C1 segment of cervical spinal cord (tissue), 14 donors: ENCODE data around the gene VAPB.

Source experiments
- DNase-seq, 14 donors: peaks; one replicate each; lab custom pipeline; 2025; lab: John Stamatoyannopoulos, UW

The VAPB gene

DNA sequence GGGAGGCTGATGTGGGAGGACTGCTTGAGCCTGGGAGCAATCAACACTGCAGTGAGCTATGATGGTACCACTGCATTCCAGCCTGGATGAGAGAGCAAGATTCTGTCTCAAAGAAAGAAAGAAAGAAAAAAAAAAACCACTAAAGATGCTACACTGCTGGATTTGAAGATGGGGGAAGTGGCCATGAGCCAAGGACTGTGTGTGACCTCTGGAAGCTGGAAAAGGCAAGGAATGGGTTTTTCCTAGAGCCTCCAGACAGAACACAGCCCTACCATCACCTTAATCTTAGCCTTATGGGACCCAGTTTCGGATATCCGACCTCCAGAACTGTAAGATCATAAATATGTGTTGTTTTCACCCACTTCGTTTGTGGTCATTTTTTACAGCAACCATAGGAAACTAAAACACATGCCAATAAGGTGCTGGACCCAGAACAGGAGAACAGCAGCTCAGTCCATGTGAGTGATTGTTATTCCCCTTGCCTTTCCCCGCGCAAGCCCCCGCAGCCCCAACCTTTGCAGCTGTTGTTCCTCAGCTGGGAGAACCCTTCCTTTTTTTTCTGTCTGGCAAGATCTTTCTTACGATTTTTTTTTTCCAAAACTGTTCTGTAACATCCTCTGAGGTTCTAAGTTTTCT lies 11.1 kb upstream of the VAPB start:
- DNase-seq = no peak

DNA sequence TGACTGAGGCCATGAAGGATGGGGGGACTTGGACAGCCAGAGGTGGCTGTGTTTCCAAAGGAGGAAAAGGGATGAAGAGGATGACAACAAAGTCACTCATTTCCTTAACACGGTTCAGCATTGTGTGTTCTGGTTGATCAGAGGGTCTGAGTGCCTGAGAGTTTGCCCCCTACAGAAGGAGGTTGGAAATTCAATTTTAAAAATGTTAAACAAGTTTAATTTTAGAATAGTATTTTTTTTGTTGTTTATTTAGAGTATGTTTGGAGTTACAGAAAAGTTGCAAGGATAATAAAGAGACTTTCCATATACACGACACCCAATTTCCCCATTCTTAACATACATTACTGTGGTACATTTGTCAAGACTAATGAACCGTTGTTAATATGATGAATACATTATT lies 10.3 kb upstream of the VAPB start:
- DNase-seq = no peak

DNA sequence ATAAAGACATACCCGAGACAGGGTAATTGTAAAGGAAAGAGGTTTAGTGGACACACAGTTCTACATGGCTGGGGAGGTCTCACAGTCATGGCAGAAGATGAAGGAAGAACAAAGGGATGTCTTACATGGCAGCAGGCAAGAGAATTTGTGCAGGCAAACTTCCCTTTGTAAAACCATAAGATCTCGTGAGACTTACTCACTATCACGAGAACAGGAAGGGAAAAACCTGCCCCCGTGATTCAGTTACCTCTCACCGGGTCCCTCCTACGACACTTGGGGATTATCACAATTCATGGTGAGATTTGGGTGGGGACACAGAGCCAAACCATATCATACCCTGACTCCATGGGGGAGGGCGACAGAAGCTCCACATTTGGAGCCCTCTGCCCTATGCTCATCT lies 7.4 kb upstream of the VAPB start:
- no peak for DNase-seq

DNA sequence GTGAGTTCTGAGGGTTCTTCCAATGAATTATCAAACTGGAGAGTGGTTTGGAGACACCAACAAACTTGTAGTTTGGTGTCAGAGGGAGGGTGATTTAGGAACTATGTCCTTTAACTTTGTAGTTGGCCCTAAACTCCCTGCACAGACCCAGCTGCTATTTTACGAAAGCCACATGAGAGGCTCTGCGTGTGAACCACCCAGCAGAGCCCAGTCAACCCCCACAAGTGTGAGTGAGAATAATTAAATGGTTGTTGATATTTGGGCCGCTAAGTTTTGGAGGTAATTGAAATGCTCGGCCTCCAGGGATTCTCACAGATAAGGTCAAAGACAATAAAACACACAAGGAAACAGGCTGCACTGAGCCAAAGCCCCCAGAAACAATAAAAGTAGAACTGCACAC lies 6.9 kb upstream of the VAPB start:
- DNase-seq = no peak

DNA sequence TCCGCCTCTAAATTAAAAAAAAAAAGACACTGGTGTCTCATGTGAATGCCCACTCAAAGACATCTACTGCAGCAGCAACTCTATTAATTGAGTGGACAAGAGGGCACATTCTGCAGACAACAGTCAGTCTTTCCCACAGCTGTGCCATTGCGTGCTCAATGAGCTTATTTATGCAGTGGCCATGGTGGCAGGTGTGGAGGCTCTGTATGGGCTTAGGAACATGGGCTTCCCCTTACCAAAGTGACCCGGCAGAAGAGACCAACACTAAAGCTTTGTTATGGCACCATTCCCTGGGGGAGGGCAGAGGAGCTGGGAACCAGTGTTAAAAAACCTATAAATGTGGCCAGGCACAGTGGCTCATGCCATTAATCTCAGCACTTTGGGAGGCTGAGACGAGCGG lies 4.2 kb upstream of the VAPB start:
- DNase-seq = no peak

DNA sequence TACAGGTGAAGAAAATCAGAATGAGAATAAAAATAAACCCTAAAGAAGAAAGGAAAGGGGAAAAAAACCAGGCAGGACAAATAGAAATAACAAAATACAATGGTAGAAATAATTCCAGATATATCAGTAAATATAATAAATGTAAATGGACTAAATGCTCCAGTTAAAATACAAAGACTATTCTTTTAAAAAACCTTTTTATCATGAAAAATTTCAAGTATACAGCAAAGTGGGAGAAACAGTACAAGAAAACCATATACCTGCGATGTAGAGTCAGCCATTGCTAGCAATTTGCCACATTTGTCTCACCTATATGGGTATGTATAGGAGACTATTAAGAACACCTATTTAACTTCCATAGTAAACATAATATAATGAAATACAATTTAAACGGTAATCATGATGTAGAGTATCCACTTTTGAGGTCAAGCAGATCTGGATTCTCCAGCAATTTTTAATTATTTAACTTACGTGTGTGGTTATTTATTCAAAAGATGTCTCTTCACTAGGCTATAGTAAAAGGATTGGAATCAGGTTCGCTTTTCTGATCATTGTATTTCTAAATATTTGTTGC lies 914 bp upstream of the VAPB start:
- no peak for DNase-seq

DNA sequence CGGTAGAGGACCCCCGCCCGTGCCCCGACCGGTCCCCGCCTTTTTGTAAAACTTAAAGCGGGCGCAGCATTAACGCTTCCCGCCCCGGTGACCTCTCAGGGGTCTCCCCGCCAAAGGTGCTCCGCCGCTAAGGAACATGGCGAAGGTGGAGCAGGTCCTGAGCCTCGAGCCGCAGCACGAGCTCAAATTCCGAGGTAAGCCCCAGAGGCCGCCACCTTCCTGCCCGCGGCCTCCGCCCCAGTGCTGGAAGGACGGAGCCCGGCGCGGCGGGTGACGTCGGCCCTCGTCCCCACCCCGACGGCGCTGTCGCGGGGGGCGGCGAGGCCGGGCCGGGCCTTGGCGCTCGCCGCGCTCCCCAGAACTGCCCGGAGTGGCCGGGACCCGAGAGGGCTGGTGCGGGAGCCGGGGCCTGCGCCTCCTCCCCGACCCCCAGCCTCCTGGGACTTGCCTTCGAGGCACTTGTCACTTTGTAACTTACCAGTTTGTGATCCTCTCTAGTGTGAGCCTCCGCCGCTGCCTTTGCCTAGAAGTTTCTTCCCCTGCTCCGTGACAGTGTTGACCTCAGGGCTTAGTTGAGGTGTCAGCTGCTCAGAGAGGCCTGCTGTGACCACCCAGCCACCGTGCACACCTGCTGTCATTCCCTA lies 417 bp downstream of the VAPB start:
- peak in 4 of 14 donors; percentile 31 to 62 (median 40) for DNase-seq

DNA sequence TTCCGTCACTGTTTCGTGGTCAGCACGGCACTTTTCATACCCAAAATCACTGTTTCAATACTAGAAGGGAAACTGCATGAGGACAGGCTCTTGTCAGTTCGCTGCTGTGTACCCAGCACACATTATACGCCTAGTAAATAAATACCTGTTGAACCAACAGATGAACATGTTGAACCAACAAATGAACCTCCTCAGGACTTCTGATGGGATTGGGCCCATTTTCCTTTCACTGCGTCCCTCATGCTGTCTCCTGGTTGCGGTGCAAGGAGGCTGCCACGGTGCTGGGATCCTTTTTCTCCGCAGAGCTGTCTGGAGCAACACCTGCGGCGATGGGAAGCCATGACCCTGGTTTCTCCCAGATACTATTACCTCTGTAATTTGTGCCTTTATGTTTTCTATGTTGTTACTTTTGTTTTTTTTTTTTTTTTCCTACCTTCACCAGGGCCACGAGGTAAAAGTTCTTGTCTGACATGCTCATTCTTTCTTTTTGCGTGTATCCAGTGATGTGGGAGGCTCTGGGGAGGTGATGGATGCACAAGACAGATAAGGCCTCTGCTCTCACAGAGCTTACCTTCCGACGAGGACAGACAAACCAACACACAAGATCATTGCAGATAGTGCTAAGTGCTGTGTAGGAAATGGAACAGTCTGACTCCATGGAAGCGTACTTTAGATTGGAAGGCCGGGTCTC lies 1.1 kb downstream of the VAPB start:
- no peak for DNase-seq

DNA sequence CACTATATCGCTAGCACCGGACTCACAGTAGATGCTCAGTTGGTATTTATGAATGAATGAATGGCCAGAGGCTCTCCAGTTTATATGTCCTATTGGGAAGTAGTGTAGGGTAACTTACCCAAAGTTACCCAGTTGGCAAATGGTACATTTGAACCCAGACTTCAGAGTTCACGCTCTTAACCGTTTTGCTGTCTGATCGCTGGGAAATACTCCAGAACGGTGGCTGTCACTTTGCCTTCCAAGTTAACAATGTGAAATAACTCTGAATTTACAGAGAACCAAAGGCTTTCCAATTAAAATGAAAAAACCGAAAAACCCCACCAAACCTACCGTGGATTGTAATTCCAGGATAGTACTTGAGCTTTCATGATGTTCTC lies 1.6 kb downstream of the VAPB start:
- no peak for DNase-seq

DNA sequence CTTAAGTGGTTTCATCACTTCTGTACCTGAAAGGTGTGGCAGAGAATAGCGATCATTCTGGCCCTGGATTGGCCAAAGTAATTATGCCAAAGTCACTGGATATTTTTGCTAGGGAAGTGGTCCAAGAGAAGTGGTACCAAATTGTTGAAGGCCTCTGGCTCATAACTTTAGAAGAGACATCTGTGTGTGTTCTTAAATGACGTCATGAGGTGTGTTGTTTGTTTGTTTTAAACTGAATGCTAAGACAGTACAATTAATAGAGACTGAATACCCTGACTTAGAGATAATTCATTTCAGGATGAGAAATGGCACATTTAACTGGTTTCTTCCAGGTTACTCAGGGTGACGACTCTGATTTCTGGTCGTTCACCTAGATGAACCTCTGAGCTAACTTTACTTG lies 3.3 kb downstream of the VAPB start:
- DNase-seq = no peak

DNA sequence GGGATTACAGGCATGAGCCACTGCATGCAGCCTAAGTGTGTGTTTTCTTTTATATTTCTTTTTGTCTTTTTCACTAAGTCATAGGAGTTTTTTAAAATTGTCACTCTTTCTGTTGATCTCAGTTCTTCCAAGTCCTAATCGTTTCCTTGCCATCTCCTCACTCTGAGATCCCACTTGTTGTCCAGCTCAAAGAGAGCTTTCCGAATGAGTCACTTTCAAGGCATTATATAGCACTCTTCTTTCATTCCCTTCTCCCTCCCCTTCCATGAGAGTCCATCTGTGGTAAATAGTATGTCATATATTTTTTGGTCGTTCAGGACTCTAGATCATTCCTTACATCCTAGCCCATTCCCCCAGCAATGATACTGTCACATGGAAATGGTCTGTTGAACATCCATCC lies 4.3 kb downstream of the VAPB start:
- DNase-seq = no peak

DNA sequence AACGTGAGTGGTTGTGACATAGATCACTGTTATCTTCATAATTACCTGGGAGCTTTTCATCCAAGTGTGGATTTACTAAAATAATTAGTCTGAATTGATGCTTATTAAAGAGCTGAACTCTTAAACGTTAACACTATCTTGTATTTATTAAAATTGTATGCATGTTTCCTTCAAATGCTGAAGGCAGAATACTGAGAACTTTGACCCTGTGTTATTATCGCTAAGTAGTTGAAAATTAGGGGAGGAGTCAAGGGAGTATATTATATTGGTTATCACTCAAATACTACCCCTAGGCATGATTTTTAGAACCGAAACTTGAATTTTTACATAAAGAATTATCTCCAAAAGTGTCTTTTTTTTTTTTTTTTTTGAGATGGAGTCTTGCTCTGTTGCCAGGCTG lies 5.8 kb downstream of the VAPB start:
- DNase-seq = no peak

DNA sequence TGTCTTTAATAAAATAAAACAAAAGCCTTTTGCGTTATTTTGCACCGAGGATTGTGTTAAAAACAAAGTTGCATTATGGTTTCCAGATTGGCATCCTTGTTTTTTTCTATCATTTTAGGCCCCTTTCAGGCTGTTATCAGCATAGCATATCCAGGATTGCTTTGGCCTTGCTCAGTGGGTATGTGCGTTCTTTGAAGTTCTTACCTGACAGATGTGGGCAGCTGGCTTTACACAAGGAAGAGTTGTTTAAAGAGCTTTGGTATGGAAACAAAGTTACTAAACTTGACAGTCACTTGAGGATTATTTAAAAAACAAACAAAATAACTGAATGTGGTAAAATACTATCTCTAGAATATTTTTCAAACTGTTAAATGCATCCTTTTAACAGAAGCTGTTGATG lies 6.6 kb downstream of the VAPB start:
- DNase-seq = no peak

DNA sequence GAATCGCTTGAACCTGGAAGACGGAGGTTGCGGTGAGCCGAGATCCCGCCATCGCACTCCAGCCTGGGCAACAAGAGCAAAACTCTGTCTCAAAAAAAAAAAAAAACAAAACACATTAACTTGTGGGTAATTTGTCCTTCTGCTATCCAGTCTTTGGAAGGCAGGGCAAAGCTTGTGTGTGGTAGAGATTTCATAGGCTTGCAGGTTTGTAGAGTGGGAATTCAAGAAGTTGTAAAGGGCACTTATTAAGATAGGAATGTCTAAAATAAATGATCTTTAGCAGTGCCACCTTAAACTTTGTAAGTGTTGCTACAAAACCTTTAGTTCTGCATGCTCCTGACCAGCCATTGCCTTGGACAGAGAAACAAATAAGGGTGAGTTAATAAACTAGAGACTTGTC lies 8.4 kb downstream of the VAPB start:
- DNase-seq = no peak

DNA sequence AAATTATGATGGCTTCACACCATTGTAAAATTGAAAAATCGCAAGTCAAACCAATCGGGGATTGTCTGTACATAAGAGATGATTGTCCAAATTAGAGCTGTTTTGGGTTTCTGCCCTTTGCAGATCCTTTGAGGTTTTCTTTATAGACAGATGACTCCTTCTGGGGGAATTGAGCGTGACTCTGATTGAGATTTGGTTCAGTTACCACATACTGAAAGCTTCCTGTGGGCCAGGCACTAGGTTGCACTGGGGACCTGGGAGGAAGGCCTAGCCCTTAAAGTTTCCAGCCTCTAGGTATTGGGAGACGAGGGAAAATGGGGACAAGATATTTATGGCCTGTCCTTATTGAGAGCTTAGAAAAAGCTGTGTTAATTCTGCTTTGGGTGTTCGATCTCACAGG lies 9.2 kb downstream of the VAPB start:
- no peak for DNase-seq

DNA sequence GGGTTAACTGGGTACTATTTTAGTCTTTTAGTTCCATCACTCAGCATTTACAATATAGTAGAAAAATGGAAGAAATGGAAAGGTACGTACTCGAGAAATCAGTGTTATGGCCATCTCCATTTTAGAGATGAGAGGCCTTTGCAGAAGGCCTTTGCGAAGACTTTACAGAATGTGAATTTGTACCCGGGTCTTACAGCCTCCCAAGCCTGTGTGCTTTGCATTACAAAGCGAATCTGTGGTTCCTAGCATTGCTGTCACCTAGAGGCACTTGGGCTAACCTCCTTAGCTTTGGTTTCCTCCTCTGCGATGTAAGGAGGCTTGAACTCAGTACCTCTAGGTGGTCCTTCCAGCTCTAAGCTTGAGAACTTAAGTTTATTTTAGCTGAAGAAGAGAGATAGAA lies 10.9 kb downstream of the VAPB start:
- no peak for DNase-seq

DNA sequence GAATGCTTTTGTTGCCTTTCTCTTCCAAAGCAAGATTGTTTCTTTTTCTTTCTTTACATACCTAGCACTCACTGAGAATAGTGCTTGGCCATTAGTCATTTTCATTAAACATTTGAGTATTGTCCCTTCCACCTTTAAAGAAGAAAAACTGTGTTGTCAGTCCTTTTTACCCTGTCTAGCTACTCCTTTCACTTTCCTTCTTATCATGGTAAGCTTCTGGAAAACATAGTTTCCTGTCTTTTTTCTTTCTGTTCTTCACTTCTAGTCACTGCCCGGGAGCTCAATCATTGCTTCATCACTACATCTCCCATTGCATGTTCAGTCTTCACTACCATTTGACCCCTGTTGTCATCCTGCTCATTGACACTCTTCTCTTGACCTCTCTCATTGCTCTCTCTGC lies 12.1 kb downstream of the VAPB start:
- no peak for DNase-seq

DNA sequence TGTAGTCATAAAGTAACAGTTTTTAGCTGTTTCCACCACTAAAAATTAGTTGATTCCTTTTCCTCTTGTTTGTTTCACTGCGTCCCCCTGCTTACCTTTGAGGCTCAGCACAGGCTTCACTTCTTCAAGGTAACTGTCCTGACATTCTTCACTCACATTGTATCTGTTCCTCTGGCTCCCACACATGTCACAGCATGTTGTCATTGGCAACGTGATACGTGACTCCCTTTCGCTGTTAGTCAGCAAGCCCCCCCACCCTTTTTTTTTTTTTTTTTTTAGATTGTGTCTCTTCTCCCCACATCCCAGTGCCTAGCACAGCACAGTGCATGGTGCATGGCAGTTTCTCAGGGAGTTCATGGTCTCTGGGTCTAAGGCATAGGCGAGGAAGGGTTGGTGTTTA lies 13.3 kb downstream of the VAPB start:
- DNase-seq = no peak

DNA sequence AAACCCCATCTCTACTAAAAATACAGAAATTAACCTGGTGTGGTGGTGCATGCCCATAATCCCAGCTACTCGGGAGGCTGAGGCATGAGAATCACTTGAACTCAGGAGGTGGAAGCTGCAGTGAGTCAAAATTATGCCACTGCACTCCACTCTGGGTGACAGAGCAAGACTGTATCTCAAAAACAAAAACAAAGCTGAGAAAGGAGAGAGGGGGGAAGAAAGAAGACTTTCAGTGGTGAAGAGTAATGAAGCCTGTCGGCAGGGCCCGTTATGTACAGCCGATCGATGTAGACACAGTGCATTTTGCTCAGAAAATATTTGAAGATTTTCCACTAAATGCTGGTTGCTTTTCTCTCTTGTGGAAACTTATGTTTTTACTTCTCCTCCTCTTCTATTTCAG lies 13.8 kb downstream of the VAPB start:
- no peak for DNase-seq

DNA sequence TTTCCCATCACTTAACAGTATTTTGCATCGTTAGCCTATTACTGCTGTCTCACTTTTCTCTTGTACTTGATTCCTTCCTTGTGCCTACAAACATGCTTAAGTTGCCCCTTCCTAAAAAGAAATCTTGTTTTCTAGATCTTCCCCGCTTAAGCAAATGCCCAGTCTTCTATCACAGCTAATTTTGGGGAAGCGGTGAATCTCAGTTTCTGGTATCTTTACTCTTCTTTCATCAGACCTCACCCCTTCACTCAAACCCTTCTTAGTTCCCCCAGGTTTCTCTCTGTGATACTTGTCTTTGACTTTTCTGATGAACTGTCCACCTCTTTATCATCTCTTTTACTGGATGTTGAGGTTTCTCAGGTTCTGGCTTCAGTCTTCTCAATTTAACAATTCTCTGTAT lies 14.2 kb downstream of the VAPB start:
- no peak for DNase-seq

DNA sequence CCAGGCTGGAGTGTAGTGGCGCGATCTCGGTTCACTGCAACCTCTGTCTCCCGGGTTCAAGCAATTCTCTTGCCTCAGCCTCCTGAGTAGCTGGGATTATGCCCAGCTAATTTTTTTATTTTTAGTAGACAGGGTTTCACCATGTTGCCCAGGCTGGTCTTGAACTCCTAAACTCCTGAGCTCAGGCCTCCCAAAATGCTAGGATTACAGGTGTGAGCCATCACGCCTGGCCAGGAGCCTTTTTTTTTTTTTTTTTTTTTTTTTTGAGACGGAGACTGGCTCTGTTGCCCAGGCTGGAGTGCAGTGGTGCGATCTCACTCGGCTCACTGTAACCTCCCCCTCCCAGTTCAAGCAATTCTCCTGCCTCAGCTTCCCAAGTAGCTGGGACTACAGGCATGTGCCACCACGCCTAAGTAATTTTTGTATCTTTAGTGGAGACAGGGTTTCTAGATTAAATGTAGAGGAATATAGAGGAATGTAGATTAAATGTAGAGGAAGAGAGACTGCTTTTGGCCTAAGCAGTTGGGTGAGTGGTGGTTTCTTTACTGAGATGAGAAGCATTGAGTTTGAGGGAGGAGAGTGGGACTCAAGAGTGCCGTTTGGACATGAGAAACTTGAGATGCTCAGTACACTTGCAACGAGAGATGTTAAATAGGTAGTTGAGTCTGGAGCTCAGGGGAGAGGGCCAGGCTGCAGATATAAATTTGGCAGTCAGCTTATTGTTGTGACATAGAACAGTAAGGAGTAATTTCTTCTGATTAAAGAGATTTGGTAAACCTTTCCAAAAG lies 16.7 kb downstream of the VAPB start:
- no peak for DNase-seq

DNA sequence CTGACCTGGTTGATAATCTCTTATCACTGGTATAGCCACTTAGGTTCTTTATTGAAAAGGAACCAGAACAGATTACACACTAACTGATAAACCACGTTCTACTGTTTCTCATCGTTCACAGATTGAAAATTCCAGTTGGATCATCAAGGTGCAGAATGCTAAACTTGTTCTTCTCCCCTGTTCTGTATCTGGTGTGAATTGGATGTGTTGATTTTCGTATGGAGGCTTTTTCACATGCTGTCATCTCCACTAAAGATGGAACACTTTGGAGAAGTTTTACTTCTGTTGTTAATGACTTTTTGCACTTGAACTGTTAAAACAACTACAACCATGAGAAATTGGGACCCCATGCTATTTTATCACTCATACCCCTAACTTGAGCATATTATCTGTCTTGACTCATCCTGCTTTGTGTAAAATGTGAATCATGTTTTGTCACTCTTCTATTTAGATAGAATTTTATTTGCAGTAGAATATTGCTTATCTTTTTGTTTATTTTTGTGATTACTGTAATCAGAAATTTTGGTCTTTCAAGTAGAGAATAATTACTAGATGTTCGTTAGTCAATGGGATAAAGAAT lies 17.5 kb downstream of the VAPB start:
- DNase-seq = no peak
